GM13977 (cell line): ENCODE results near the gene IGIP.

Source experiments
- DNase-seq: peaks from one replicate; pipeline ENCODE4 v3.0.0; 2012; ENCODE audit warnings: low spot score
- CTCF ChIP-seq: IDR thresholded peaks from 2 replicates; pipeline ENCODE4 v1.5.1; 2012; ENCODE audit warnings: mild to moderate bottlenecking, control low read depth; ENCODE audit not compliant: insufficient read depth; ENCODE audit errors: extremely low read depth, missing control alignments
- in situ Hi-C: fragments of 300-500 bp; cut with MboI; formaldehyde crosslinking; loops from one replicate; pipeline ENCODE4 v1.12.0; 2022; ENCODE audit warnings: low sequenced_read_pairs, low pct_unique_long_range_greater_than_20kb, mixed read lengths, inconsistent platforms; ENCODE audit not compliant: unreplicated experiment

IGIP gene

DNA sequence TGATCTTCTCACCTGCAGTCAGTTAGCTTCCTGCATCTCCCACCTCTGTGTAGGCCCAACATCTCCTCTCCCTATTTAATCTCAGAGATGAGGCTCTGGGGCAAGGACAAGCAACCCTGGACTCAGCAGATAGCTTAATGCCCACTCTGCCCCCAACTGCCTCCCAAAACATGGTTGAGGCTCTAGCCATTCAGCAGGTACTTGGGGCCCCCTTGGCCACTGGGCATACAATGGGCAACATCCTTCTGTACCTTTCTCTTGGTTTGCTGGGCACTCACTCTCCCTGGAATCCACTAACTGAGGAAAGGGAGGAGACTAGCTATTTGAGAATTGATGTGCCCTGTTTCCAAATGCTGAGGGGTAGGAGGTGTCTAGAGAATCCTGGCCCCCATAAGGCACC is 9.4 kb downstream of the IGIP start:
- no peak for DNase-seq
- TF ChIP-seq CTCF: no peak
- in situ Hi-C loops: no loop called here

DNA sequence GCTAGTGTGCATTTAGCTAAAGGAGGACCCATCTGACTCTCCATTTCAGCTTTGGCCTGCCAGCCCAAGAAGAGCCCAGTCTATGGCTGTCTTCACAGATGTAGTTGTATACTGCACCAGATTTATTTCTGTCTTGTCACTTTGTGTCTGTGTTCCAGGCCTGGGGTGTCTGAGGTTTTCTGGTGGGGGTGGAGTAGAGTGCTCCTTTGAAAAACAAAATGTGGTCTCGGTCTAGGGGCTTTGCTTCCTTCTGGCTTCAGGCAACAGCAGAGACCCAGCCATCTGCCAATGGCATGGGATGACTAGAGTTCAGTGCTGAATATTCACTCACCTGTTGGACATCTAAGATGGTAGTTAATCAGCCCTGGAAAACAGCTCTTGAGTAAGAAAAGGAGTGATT is 10.9 kb downstream of the IGIP start:
- no peak for DNase-seq
- TF ChIP-seq CTCF: no peak
- in situ Hi-C loops: no loop called here

DNA sequence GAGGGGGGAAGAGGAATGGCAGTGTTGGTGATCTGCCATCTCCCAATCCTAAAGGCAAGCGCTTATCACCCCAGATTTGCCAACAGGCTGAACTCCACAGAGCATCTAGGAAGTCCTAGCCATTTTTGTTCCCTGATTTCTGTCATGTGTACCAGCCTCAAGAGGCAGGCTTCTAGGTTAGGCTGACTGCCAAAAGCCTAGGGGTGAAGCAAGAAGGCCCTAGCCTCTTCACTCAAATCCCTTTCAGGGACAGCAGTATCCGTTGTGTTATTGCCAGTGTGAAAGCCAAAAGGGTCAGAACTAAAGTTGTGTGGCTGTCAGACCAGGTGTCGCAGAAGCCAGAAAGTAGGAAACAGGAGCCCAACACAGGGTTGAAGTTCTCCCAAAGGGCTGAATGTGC is 14.7 kb downstream of the IGIP start:
- no peak for TF ChIP-seq CTCF
- in situ Hi-C loops: no loop called here

DNA sequence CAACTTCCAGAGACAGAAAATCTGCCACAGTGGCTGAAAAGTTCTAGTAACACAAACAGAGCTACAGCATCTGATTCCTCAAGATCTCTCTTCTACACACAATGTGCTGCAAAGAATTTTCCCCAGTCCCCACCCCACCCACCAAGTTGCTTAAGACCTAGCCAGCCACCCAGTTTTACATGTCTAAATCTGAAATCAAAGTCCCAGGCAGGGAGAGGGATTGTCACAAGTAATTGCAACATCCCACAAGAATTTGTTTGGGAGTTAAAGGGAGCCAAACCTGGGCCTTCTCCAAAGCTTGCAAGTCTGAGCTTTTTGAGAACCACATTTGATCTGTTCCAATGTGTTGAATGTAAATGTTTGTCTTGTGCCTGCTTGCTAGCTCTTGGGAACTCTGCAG is 15.5 kb downstream of the IGIP start:
- in situ Hi-C loops: no loop called here
- no peak for DNase-seq
- no peak for TF ChIP-seq CTCF

More for the DNA sequence above, 14.7 kb downstream of the IGIP start:
- no peak for DNase-seq

DNA sequence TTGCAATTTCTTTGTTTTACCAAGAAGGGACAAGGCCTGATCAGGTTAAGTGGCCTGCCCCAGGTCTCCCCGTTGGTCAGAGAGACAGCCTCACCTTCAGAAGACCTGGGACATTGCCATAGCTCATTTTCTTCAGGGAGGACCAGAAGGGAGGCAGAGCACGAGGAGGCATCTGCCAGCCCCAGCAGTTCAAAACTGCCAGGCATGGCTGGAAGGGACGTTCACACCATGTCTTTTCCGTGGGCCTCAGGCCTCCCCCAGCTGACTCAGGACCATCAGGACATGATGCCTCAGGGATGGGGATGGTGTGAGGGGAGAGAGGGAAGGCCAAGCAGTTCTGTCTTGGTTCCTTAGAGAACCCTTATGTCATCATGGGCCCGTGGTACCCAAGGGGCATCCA is 16.5 kb downstream of the IGIP start:
- in situ Hi-C loops: no loop called here

DNA sequence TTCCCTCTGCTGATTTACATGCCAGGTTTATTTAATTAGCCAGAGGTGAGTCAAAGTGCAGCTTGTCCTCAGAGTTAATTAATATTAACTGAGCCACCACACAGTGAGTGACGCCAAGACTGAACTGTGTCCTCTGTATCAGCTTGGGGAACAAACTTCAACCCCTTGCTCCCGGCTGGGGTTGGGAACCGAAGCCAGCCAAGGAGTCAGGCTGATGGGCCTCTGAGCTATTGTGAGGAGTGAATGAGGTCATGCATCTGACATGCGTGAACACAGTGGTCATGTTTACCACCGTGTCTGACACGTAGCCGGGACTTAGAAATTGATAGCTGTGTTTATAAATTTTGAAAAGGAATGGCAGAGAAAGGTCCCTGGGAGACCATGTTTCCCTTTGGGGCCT is 17.1 kb downstream of the IGIP start:
- DNase-seq: no peak
- no peak for TF ChIP-seq CTCF
- in situ Hi-C loops: no loop called here

More for the DNA sequence above, 16.5 kb downstream of the IGIP start:
- no peak for TF ChIP-seq CTCF
- no peak for DNase-seq
